ENCODE results near the gene DGKI.

The DGKI gene

GRCh38 chr7:137871170-137871915, 24.6 kb upstream of the DGKI start:
- no peak for DNase-seq

DNA sequence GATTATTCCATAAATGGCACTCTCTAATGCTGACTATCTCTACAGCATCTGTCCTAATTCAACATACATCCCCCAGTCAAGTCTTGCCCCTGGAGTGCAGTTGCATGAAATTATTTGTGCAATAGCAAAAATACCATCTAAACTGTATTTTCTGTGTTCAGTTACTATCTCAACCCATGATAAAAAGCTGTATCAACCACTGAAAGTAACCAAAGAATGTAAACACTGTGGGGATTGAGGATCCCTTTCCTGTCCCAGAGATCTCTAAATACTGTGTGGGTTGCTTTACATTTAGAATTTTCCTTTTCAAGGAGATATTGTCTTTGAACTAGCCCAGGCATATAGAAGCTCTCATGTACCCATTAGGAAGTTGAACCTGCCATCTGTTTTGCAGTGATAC, 23.9 kb upstream of the DGKI start:
- DNase-seq = no peak

- DNase-seq = no peak
These were observed 23.3 kb upstream of the DGKI start for GRCh38 chr7:137870078-137870477.

DNA sequence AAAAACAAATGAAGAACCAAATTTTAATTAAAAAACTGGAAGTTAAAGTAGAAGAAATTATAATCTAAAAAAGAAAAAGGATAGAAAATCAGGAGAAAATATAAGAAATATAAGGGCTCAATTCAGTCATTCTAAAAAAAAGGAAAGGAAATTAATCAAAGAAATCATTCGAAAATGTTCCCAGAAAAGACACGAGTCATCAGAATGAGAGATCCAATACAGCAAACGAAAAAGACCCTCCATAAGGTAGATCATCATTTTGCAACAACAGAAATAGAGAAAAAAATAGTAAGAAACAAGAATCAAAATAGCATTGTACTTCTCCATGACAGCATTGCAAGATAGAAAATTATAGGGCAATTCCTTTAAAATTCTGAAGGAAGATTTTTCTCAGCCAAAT, 22.5 kb upstream of the DGKI start:
- no peak for DNase-seq

DNA sequence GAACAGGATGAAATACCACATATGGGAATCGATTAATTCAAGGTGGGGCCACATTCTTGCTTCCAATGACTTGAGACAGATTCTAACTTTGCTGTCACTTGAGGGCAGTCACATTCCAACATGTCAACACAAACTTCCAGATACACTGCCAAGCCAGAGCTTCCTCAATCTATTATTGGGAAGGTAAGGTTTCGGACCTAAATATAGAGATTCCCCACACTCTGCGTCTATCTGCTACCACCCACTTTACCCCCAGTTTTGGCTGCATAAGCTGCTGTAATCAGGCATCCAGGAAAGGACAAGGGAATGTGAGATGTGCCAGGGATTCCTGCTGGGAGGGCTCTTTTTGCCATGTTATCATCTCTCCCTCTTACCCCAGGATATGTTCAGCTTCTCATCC, 20.5 kb upstream of the DGKI start:
- no peak for DNase-seq

GRCh38 chr7:137865764-137866163, 19.0 kb upstream of the DGKI start:
- no peak for DNase-seq

GRCh38 chr7:137862964-137863363, 16.2 kb upstream of the DGKI start:
- no peak for DNase-seq

- no peak for DNase-seq
These were observed 15.6 kb upstream of the DGKI start for GRCh38 chr7:137862358-137862757.

DNA sequence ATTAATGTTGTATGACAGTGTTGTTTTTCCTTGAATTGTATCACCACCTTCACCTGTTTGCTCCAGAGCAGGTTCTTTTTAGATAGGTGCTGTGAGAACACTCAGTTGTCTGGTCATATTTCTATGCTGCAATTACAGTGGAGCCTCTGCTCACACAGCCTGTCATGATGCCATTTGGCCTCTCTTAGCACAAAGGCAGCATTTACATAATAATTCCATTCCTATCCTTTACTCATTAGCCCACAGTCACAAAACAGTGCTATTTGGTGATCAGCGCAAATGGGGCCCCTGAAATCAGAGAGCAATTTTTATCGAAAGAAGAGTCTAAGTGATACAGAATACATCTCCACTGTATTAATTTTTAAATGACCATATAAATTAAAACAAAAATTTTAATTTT, 13.8 kb upstream of the DGKI start:
- DNase-seq = no peak

GRCh38 chr7:137853053-137853452, 6.3 kb upstream of the DGKI start:
- DNase-seq = no peak

DNA sequence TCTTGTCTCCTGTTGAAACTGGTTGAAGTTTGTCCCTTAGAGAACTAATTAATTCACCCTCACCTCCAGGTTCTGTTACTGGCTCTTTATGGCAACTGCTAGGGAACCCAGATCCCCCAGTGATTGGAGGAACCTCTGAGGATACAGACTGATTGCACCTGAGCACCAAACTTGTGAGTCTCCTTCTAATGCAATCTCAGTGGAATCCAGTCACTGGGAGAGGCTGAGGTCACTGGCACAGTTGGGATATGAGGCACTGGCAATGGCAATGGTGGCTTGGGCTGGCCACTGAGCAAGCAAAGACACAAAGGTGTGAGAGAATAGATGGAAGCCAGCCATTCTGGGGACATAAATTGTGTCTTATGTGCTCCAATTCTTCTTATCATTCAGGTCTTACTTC, 5.3 kb upstream of the DGKI start:
- DNase-seq = no peak

GRCh38 chr7:137850972-137851945, 4.5 kb upstream of the DGKI start:
- no peak for DNase-seq

GRCh38 chr7:137850571-137850970, 3.8 kb upstream of the DGKI start:
- DNase-seq = no peak

- no peak for DNase-seq
These were observed 1.3 kb upstream of the DGKI start for GRCh38 chr7:137848095-137848494.

DNA sequence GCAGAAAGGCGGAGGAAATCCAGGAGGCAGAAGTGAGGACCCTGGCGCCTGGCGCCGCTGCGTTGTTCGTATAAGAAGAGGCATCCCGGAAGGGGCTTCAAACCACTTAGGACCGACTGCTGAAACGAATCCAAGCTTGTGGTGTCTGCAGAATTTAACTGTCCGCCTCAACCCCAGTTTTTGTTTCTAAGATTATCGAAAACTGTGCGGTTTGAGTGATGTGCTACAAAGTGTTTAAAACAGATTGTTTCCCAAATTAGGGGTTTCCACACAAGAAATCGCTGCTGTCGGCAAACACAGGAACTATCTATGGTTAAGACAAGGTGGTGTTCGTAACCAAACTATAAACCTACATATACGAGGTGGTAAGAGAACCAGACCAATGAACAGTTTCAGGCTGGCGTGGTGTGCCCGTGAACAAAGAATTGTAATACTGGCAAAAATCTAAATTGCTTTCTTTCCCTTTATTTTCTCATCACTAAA, 835 bp upstream of the DGKI start:
- no peak for DNase-seq

DNA sequence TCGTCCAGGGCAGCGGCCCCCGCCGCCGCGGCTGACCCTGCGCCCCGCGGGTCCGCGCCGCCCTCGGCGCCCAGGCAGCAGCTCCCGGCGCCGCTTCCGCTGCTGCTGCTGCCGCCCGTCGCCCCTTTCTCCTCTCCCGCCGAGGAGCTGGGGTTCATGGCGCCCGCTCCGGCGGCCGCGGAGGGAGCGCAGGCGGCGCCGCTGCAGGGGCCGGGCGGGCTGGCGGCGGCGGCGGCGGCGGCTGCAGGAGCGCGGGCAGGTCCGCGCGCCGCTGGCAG, 286 bp downstream of the DGKI start:
- peak in 1 of 6 experiments; percentile 25 for DNase-seq

- no peak for DNase-seq
These were observed 1.9 kb downstream of the DGKI start for GRCh38 chr7:137844677-137845425.

- no peak for DNase-seq
These were observed 6.6 kb downstream of the DGKI start for GRCh38 chr7:137839903-137840779.

- no peak for DNase-seq
These were observed 8.0 kb downstream of the DGKI start for GRCh38 chr7:137838706-137839315.

DNA sequence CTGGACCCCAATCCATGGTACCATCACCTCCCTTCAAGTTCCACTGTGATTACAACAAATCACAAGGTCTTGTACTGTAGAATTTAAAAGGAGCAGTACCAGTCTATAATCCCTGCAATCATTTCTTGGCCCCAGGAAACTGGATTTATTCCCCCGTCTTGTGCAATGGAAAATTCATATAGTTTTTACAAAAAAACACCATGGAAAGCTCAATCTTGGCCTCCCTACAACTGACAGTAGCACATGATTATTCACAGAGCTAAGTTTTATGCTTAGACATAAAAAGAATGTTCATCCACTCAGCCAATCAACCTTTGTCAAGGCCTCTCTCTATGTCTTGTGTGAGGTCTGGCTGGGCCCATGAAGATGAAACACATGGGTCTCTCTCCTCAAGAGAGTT, 10.2 kb downstream of the DGKI start:
- no peak for DNase-seq

- DNase-seq = no peak
These were observed 10.7 kb downstream of the DGKI start for GRCh38 chr7:137836113-137836509.

Measured in stimulated activated naive CD4-positive, alpha-beta T cell (primary cell).